SK-N-SH treated with all-trans-retinoic acid at 6 μM for 48 hours (cell line): Measurements from ENCODE around the gene ULK4.

ENCODE experiments used
- ATAC-seq: fragments of 200-7000 bp; cut with Tn5 transposase; 3 replicates; pipeline ENCODE4 v1.9.1; 2020; ENCODE audit warnings: mild to moderate bottlenecking, moderate library complexity
- ARNTL ChIP-seq: fragments of 450-650 bp; formaldehyde crosslinking; IDR thresholded peaks from 2 replicates; pipeline ENCODE4 v1.5.0; 2020; ENCODE audit warnings: low read depth, mild to moderate bottlenecking, moderate library complexity, borderline replicate concordance
- CSDC2 ChIP-seq: fragments of 250-450 bp; sonication (Bioruptor Pico); IDR thresholded peaks from 2 replicates; pipeline ENCODE4 v1.5.0; 2020; ENCODE audit warnings: mild to moderate bottlenecking, moderate library complexity
- CSRNP3 ChIP-seq: fragments of 250-450 bp; sonication (Bioruptor Pico); IDR thresholded peaks from 2 replicates; pipeline ENCODE4 v1.5.1; 2021; ENCODE audit warnings: mild to moderate bottlenecking, moderate library complexity
- ESRRG ChIP-seq: fragments of 250-450 bp; sonication (Bioruptor Pico); IDR thresholded peaks from 2 replicates; pipeline ENCODE4 v1.6.1; 2021; ENCODE audit warnings: mild to moderate bottlenecking
- ISL1 ChIP-seq: fragments of 250-450 bp; sonication (Bioruptor Pico); IDR thresholded peaks from 2 replicates; pipeline ENCODE4 v2.1.2; 2022; ENCODE audit warnings: mild to moderate bottlenecking, moderate library complexity
- OSR1 ChIP-seq: fragments of 250-450 bp; sonication (Bioruptor Pico); IDR thresholded peaks from 2 replicates; pipeline ENCODE4 v1.8.0; 2022; ENCODE audit warnings: moderate library complexity, mild to moderate bottlenecking, inconsistent platforms
- PATZ1 ChIP-seq: fragments of 250-450 bp; sonication (Bioruptor Pico); IDR thresholded peaks from 2 replicates; pipeline ENCODE4 v1.8.0; 2020; ENCODE audit warnings: mild to moderate bottlenecking, moderate library complexity, borderline replicate concordance
- RARB ChIP-seq: fragments of 250-450 bp; sonication (Bioruptor Pico); IDR thresholded peaks from 2 replicates; pipeline ENCODE4 v1.8.0; 2021; ENCODE audit warnings: mild to moderate bottlenecking, moderate library complexity
- SNAI2 ChIP-seq: fragments of 250-450 bp; sonication (Bioruptor Pico); IDR thresholded peaks from 2 replicates; pipeline ENCODE4 v1.5.0; 2020; ENCODE audit warnings: mild to moderate bottlenecking, moderate library complexity
- TCF4 ChIP-seq: fragments of 250-450 bp; sonication (Bioruptor Pico); IDR thresholded peaks from 2 replicates; pipeline ENCODE4 v1.8.0; 2021; ENCODE audit warnings: mild to moderate bottlenecking, moderate library complexity, borderline replicate concordance
- ZC3H10 ChIP-seq: fragments of 250-450 bp; sonication (Bioruptor Pico); IDR thresholded peaks from 2 replicates; pipeline ENCODE4 v1.5.1; 2021; ENCODE audit warnings: mild to moderate bottlenecking, moderate library complexity
- ZFP30 ChIP-seq: fragments of 450-650 bp; formaldehyde crosslinking; IDR thresholded peaks from 2 replicates; pipeline ENCODE4 v1.5.0; 2022; ENCODE audit warnings: mild to moderate bottlenecking, moderate library complexity
- ZNF565 ChIP-seq: fragments of 450-650 bp; formaldehyde crosslinking; conservative IDR thresholded peaks from 2 replicates; pipeline ENCODE4 v1.5.0; 2020; ENCODE audit warnings: low read depth, mild to moderate bottlenecking, moderate library complexity
- ZNF70 ChIP-seq: fragments of 450-650 bp; formaldehyde crosslinking; IDR thresholded peaks from 2 replicates; pipeline ENCODE4 v1.5.0; 2020; ENCODE audit warnings: mild to moderate bottlenecking, moderate library complexity
- ZNF8 ChIP-seq: fragments of 450-650 bp; formaldehyde crosslinking; IDR thresholded peaks from 2 replicates; pipeline ENCODE4 v1.5.0; 2020; ENCODE audit warnings: mild to moderate bottlenecking, moderate library complexity
- TF ChIP-seq, protein P1 (sequence below): fragments of 250-450 bp; sonication (Bioruptor Pico); IDR thresholded peaks from 2 replicates; pipeline ENCODE4 v1.5.0; 2020; ENCODE audit warnings: mild to moderate bottlenecking, moderate library complexity
- TF ChIP-seq, protein P2 (sequence below): fragments of 250-450 bp; sonication (Bioruptor Pico); IDR thresholded peaks from 2 replicates; pipeline ENCODE4 v1.5.1; 2020; ENCODE audit warnings: low read depth, mild to moderate bottlenecking, moderate library complexity

Gene ULK4

DNA sequence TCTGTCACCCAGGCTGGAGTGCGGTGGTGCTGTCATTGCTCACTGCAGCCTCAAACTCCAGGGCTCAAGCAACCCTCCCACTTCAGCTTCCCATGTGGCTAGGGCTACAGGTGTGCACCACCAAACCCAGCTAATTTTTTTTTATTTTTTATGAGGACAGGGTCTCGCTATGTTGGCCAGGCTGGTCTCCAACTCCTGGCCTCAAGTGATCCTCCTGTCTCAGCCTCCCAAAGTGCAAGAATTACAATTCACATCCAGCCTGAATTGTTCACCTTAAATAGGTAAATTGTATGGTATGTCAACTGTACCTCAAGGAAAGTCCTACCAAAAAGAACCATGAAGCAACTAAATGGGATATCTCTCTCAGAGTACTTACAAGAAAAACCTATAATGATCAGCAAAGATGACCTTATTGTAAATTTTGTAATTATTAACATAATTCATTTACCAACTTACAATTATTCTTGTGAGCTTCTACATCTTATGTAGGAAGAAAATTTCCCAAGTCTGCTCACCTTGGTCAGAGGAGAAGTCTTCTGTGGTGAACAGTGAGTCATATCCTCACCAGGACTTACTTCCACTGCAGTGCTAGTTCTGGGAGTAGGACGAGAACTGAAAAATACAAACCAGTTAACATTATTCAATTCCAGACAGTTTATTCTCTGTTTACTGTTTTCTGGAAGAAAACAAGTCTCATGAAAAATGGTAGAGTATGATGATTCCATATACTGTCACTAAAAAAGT is 54.4 kb downstream of the ULK4 start:
- no peak for TF ChIP-seq ZFP30 (CRISPR knock-in tag)
- no peak for TF ChIP-seq ZC3H10
- TF ChIP-seq ZNF8 (CRISPR knock-in tag), result no peak
- ATAC-seq, result no peak

DNA sequence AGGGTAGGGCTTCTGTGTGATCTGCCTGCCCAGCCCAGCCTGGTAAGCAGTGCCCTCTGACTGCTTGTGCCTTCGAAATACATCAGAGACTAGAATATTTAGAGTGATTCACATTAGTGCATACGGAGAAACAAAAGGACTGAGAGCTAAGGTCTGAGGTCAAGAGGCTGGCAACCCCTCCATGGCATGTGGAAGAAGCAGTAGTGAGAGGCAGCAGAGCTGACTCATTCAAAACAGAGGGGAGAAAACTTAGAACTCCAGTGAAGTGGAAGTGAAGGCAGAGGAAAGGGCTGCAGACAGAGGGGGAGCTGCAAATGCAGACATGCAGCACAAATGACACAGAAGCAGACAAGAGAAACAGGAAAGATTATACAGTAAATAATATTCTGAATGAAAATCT is 61.6 kb downstream of the ULK4 start:
- no peak for ATAC-seq
- TF ChIP-seq PATZ1 (CRISPR knock-in tag), result no peak
- no peak for TF ChIP-seq ESRRG (CRISPR knock-in tag)
- TF ChIP-seq CSDC2 (CRISPR knock-in tag), result no peak
- no peak for TF ChIP-seq RARB
- TF ChIP-seq ZC3H10, result no peak
- TF ChIP-seq, protein P1, sequence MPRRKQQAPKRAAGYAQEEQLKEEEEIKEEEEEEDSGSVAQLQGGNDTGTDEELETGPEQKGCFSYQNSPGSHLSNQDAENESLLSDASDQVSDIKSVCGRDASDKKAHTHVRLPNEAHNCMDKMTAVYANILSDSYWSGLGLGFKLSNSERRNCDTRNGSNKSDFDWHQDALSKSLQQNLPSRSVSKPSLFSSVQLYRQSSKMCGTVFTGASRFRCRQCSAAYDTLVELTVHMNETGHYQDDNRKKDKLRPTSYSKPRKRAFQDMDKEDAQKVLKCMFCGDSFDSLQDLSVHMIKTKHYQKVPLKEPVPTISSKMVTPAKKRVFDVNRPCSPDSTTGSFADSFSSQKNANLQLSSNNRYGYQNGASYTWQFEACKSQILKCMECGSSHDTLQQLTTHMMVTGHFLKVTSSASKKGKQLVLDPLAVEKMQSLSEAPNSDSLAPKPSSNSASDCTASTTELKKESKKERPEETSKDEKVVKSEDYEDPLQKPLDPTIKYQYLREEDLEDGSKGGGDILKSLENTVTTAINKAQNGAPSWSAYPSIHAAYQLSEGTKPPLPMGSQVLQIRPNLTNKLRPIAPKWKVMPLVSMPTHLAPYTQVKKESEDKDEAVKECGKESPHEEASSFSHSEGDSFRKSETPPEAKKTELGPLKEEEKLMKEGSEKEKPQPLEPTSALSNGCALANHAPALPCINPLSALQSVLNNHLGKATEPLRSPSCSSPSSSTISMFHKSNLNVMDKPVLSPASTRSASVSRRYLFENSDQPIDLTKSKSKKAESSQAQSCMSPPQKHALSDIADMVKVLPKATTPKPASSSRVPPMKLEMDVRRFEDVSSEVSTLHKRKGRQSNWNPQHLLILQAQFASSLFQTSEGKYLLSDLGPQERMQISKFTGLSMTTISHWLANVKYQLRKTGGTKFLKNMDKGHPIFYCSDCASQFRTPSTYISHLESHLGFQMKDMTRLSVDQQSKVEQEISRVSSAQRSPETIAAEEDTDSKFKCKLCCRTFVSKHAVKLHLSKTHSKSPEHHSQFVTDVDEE (CRISPR knock-in tag), result no peak
- TF ChIP-seq, protein P2, sequence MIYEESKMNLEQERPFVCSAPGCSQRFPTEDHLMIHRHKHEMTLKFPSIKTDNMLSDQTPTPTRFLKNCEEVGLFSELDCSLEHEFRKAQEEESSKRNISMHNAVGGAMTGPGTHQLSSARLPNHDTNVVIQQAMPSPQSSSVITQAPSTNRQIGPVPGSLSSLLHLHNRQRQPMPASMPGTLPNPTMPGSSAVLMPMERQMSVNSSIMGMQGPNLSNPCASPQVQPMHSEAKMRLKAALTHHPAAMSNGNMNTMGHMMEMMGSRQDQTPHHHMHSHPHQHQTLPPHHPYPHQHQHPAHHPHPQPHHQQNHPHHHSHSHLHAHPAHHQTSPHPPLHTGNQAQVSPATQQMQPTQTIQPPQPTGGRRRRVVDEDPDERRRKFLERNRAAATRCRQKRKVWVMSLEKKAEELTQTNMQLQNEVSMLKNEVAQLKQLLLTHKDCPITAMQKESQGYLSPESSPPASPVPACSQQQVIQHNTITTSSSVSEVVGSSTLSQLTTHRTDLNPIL (CRISPR knock-in tag), result no peak
- no peak for TF ChIP-seq ZFP30 (CRISPR knock-in tag)
- no peak for TF ChIP-seq TCF4 (CRISPR knock-in tag)
- TF ChIP-seq ZNF8 (CRISPR knock-in tag), result no peak
- no peak for TF ChIP-seq ZNF565 (CRISPR knock-in tag)
- TF ChIP-seq ISL1, result no peak
- no peak for TF ChIP-seq SNAI2
- no peak for TF ChIP-seq CSRNP3 (CRISPR knock-in tag)

- TF ChIP-seq ISL1 (peak; percentile 71), ARNTL (CRISPR knock-in tag) (no peak)
- TF ChIP-seq, protein P2 (CRISPR knock-in tag), result peak; percentile 53; the same call in 1 of the 2 replicates
- no peak for ATAC-seq
Measured at GRCh38 chr3:41898631-41899030, 63.3 kb downstream of the ULK4 start.

- 0 out of 3 replicates have a peak, but pooled peaks have one; percentile 32 for ATAC-seq
- TF ChIP-seq RARB (no peak), ZNF70 (CRISPR knock-in tag) (no peak), OSR1 (no peak), SNAI2 (no peak), ZNF565 (CRISPR knock-in tag) (no peak), ISL1 (no peak), ZNF8 (CRISPR knock-in tag) (no peak)
Measured at GRCh38 chr3:41893977-41894376, 67.9 kb downstream of the ULK4 start.
